NB4 (cell line): ENCODE results near the gene DNAH8.

Experiments
- MYC ChIP-seq: IDR thresholded peaks from 2 replicates; pipeline ENCODE4 v1.6.1; 2011; ENCODE audit warnings: low read depth, low read length
- TF ChIP-seq, protein P1 (sequence below): IDR thresholded peaks from one replicate; pipeline ENCODE4 v1.5.1; 2012; ENCODE audit warnings: low read depth, low read length

DNA sequence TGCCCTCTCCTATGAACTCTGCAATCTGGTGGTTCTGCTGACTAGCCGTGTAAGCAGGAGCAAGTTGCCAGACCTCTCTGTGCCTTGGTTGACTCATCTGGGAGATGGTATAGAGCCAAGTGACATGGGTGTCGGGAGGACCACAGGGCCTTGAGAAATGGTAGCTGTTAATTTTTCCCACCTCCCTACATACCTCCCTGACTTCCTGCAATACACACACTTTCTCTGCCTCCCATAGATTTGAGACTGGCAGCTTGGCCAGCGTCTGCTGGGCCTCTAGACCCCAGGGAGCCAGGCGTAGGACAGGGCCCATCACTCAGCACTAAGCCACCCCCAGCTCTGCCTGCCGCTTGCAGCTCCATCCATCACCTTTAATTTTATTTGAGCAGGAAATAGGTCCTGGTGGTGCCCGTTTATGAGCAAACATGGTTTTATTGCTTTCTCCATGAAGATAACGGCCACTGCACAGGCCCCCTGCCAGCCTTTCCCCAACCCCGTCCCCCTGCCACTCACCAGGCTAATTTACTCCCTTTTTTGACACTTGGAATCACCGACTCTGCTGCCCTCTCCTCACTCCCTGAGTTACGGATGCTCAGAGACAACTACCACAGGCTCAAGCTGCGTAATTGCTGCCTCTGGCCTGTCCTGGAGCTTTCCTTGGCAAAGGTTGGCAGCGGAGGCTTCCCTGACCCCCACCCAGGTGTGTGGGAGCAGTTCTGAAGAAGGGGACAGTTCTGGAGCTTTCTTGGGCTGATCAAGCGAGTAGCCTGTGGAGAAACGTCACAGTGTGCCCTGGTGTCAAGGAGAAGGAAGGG is 344.6 kb downstream of the DNAH8 start:
- TF ChIP-seq MYC = no peak
- TF ChIP-seq, protein P1, sequence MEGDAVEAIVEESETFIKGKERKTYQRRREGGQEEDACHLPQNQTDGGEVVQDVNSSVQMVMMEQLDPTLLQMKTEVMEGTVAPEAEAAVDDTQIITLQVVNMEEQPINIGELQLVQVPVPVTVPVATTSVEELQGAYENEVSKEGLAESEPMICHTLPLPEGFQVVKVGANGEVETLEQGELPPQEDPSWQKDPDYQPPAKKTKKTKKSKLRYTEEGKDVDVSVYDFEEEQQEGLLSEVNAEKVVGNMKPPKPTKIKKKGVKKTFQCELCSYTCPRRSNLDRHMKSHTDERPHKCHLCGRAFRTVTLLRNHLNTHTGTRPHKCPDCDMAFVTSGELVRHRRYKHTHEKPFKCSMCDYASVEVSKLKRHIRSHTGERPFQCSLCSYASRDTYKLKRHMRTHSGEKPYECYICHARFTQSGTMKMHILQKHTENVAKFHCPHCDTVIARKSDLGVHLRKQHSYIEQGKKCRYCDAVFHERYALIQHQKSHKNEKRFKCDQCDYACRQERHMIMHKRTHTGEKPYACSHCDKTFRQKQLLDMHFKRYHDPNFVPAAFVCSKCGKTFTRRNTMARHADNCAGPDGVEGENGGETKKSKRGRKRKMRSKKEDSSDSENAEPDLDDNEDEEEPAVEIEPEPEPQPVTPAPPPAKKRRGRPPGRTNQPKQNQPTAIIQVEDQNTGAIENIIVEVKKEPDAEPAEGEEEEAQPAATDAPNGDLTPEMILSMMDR = no peak
